ENCODE data around the gene XXYLT1.

- TF ChIP-seq CTCF (conservative IDR thresholded peaks at IDR 0.05; ENCODE audit: low read depth, low read length) (no peak), EZH2 (IDR thresholded peaks at IDR 0.05; ENCODE audit: low read length, unreplicated experiment) (no peak), EZH2phosphoT487 (IDR thresholded peaks at IDR 0.05; ENCODE audit: borderline replicate concordance, low read length) (no peak)
Observed at GRCh38 chr3:195246581-195246995, 24.4 kb downstream of the XXYLT1 start.
